HCT116 (cell line): ENCODE data around the gene PCYT1B. TPM values are rescaled to one million over a fixed set of nuclear protein-coding genes. Genes with fewer than 3 reads are reported as not detected.

Experiments used
- ATF3 ChIP-seq: IDR thresholded peaks from 2 replicates; pipeline ENCODE4 v1.6.1; 2012
- CTCF ChIP-seq, 3 experiments: fragments of 200-600 bp in 1 of 3; sonication (generic) in 1 of 3; IDR thresholded peaks in 2 of 3; conservative IDR thresholded peaks in 1 of 3; 2 replicates each; pipeline ENCODE4 v1.5.1; 2012 to 2017; ENCODE audit warnings: low read depth in 2 of 3, low read length in 2 of 3, antibody characterized with exemption in 1 of 3, borderline replicate concordance in 1 of 3, control low read depth in 1 of 3, mild to moderate bottlenecking in 1 of 3, mixed read lengths in 1 of 3, mixed run types in 1 of 3, moderate library complexity in 1 of 3; ENCODE audit not compliant: insufficient read depth in 1 of 3
- EGR1 ChIP-seq: IDR thresholded peaks from 2 replicates; pipeline ENCODE4 v1.6.1; 2012; ENCODE audit warnings: low read depth
- ELF1 ChIP-seq: IDR thresholded peaks from 2 replicates; pipeline ENCODE4 v1.6.1; 2012; ENCODE audit warnings: low read depth, borderline replicate concordance
- EZH2 ChIP-seq: fragments of 200-600 bp; sonication (generic); IDR thresholded peaks from 2 replicates; pipeline ENCODE4 v1.6.1; 2017; ENCODE audit warnings: antibody characterized with exemption, mixed run types
- JUND ChIP-seq: IDR thresholded peaks from 2 replicates; pipeline ENCODE4 v1.6.1; 2012
- MAX ChIP-seq: IDR thresholded peaks from 2 replicates; pipeline ENCODE4 v1.6.1; 2012
- POLR2A ChIP-seq: IDR thresholded peaks from 2 replicates; pipeline ENCODE4 v1.7.0; 2011; ENCODE audit warnings: borderline replicate concordance; ENCODE audit not compliant: insufficient read depth, insufficient read length; ENCODE audit errors: extremely low read depth
- RAD21 ChIP-seq: IDR thresholded peaks from 2 replicates; pipeline ENCODE4 v1.6.1; 2012; ENCODE audit warnings: low read depth, mild to moderate bottlenecking
- REST ChIP-seq: IDR thresholded peaks from 2 replicates; pipeline ENCODE4 v1.6.1; 2012; ENCODE audit warnings: low read depth
- SIN3A ChIP-seq: IDR thresholded peaks from 2 replicates; pipeline ENCODE4 v1.6.1; 2012; ENCODE audit warnings: low read depth
- SRF ChIP-seq: IDR thresholded peaks from 2 replicates; pipeline ENCODE4 v1.6.1; 2012; ENCODE audit warnings: low read depth
- ZNF274 ChIP-seq: fragments of 200-500 bp; sonication (Bioruptor generic); IDR thresholded peaks from 2 replicates; pipeline ENCODE4 v1.6.1; 2014; ENCODE audit warnings: mild to moderate bottlenecking, low read depth, low read length, inconsistent platforms
- total RNA-seq: library from RNA; stranded (reverse); gene quantifications from one replicate; pipeline ENCODE4 v1.2.1, GENCODE V29; 2021; ENCODE audit not compliant: unreplicated experiment

Gene PCYT1B
- total RNA-seq, 1 experiment from 2014 or later, result not detected

GRCh38 chrX:24553011-24553410 is 94.1 kb downstream of the PCYT1B start (continued):
- no peak for TF ChIP-seq REST
- TF ChIP-seq SIN3A, result no peak
- no peak for TF ChIP-seq ZNF274
- TF ChIP-seq POLR2A, result no peak
- TF ChIP-seq ELF1, result no peak
- no peak for TF ChIP-seq SRF
- no peak for TF ChIP-seq RAD21
- TF ChIP-seq EGR1, result no peak
- no peak for TF ChIP-seq ATF3
- no peak for TF ChIP-seq JUND
- no peak for TF ChIP-seq MAX
- TF ChIP-seq EZH2, result no peak
- TF ChIP-seq CTCF (IDR thresholded peaks at IDR 0.05 in 2 of 3, conservative IDR thresholded peaks at IDR 0.05 in 1 of 3; ENCODE audit: borderline replicate concordance in 1 of 3, insufficient read depth in 1 of 3, low read depth in 2 of 3, low read length in 2 of 3), result no peak
